ENCODE measurements around the gene EXOC6B.

DNA sequence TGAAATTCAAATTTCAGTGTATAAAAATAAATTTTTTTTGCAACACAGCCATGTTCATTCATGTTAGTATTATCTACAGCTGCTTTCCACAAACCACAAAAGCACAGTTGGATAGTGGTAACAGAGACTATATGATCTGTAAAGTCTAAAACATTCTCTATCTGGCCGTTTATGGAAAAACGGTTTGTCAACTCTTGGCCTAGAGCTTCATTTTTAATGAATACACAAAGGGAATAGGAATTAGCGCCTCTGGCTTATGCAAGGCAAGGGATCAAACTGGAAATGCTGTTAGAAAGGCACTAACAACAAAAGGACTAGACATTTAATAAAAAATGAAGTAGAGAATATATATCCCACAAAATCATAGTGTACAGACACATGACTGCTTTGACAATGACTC lies 211.9 kb downstream of the EXOC6B start:
- TF ChIP-seq POLR2AphosphoS2 (conservative IDR thresholded peaks at IDR 0.05; ENCODE audit: low read length) (no peak), POLR2A (IDR thresholded peaks at IDR 0.05; ENCODE audit: low read length) (no peak), CBX8 (IDR thresholded peaks at IDR 0.05) (no peak), ZNF302 (CRISPR knock-in tag; IDR thresholded peaks at IDR 0.05) (no peak), SMC3 (IDR thresholded peaks at IDR 0.05) (no peak), MAZ (IDR thresholded peaks at IDR 0.05; ENCODE audit: borderline replicate concordance, low read depth, low read length) (no peak), ESRRA (IDR thresholded peaks at IDR 0.05; ENCODE audit: borderline replicate concordance, low read length) (no peak), ZC3H11A (IDR thresholded peaks at IDR 0.05) (no peak), GATA3 (IDR thresholded peaks at IDR 0.05; ENCODE audit: borderline replicate concordance) (no peak), EHMT2 (IDR thresholded peaks at IDR 0.05; ENCODE audit: low read depth) (no peak)
- TF ChIP-seq, protein P1, sequence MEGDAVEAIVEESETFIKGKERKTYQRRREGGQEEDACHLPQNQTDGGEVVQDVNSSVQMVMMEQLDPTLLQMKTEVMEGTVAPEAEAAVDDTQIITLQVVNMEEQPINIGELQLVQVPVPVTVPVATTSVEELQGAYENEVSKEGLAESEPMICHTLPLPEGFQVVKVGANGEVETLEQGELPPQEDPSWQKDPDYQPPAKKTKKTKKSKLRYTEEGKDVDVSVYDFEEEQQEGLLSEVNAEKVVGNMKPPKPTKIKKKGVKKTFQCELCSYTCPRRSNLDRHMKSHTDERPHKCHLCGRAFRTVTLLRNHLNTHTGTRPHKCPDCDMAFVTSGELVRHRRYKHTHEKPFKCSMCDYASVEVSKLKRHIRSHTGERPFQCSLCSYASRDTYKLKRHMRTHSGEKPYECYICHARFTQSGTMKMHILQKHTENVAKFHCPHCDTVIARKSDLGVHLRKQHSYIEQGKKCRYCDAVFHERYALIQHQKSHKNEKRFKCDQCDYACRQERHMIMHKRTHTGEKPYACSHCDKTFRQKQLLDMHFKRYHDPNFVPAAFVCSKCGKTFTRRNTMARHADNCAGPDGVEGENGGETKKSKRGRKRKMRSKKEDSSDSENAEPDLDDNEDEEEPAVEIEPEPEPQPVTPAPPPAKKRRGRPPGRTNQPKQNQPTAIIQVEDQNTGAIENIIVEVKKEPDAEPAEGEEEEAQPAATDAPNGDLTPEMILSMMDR (IDR thresholded peaks at IDR 0.05), result no peak
- TF ChIP-seq, protein P2, sequence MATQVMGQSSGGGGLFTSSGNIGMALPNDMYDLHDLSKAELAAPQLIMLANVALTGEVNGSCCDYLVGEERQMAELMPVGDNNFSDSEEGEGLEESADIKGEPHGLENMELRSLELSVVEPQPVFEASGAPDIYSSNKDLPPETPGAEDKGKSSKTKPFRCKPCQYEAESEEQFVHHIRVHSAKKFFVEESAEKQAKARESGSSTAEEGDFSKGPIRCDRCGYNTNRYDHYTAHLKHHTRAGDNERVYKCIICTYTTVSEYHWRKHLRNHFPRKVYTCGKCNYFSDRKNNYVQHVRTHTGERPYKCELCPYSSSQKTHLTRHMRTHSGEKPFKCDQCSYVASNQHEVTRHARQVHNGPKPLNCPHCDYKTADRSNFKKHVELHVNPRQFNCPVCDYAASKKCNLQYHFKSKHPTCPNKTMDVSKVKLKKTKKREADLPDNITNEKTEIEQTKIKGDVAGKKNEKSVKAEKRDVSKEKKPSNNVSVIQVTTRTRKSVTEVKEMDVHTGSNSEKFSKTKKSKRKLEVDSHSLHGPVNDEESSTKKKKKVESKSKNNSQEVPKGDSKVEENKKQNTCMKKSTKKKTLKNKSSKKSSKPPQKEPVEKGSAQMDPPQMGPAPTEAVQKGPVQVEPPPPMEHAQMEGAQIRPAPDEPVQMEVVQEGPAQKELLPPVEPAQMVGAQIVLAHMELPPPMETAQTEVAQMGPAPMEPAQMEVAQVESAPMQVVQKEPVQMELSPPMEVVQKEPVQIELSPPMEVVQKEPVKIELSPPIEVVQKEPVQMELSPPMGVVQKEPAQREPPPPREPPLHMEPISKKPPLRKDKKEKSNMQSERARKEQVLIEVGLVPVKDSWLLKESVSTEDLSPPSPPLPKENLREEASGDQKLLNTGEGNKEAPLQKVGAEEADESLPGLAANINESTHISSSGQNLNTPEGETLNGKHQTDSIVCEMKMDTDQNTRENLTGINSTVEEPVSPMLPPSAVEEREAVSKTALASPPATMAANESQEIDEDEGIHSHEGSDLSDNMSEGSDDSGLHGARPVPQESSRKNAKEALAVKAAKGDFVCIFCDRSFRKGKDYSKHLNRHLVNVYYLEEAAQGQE (IDR thresholded peaks at IDR 0.05), result no peak
